Sigmoid colon (tissue), 4 donors: ENCODE results near the gene SPNS2.

ENCODE experiments used
- EP300 ChIP-seq, 4 donors: sonication (generic); formaldehyde crosslinking; IDR thresholded peaks; one replicate each; pipeline ENCODE4 v1.6.1; 2017; ENCODE audit warnings: antibody characterized with exemption in 4 of 4
- POLR2A ChIP-seq, 2 donors: fragments of 450-650 bp; IDR thresholded peaks; one replicate each; pipeline ENCODE4 v1.6.1; 2016; ENCODE audit warnings: antibody characterized with exemption in 2 of 2, mild to moderate bottlenecking in 2 of 2, moderate library complexity in 2 of 2
- POLR2AphosphoS5 ChIP-seq, 4 donors: sonication (generic); formaldehyde crosslinking; IDR thresholded peaks; one replicate each; pipeline ENCODE4 v1.6.1; 2017; ENCODE audit warnings: antibody characterized with exemption in 4 of 4
- TF ChIP-seq, protein P1 (sequence below), 4 experiments: fragments of 450-650 bp in 3 of 4; fragments of 200-600 bp in 1 of 4; IDR thresholded peaks; one replicate each; pipeline ENCODE4 v1.5.1; 2016 to 2019; ENCODE audit warnings: antibody characterized with exemption in 4 of 4, mild to moderate bottlenecking in 3 of 4, moderate library complexity in 2 of 4

DNA sequence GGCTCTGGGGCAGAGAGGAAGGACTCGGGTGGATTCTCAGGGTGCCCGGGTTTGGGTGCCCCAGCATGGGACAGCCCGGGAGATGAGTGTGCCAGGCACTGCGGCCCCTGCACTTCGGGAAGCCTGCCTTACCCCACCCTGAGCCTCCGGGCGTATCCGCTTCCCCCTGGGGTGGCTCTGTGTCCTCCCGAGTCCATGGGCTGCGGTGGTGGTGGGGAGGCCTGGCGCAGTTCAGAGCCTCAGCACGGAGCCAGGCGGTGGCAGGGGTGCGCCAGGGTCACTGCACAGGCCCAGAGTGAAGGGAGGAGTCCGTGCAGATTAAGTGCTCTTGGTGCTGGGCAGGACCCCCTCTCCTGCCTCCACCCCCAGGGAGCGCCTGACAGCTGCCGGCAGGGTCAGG is 35.8 kb downstream of the SPNS2 start:
- TF ChIP-seq, protein P1, sequence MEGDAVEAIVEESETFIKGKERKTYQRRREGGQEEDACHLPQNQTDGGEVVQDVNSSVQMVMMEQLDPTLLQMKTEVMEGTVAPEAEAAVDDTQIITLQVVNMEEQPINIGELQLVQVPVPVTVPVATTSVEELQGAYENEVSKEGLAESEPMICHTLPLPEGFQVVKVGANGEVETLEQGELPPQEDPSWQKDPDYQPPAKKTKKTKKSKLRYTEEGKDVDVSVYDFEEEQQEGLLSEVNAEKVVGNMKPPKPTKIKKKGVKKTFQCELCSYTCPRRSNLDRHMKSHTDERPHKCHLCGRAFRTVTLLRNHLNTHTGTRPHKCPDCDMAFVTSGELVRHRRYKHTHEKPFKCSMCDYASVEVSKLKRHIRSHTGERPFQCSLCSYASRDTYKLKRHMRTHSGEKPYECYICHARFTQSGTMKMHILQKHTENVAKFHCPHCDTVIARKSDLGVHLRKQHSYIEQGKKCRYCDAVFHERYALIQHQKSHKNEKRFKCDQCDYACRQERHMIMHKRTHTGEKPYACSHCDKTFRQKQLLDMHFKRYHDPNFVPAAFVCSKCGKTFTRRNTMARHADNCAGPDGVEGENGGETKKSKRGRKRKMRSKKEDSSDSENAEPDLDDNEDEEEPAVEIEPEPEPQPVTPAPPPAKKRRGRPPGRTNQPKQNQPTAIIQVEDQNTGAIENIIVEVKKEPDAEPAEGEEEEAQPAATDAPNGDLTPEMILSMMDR (IDR thresholded peaks at IDR 0.05), result no peak
- no peak for TF ChIP-seq POLR2AphosphoS5 (IDR thresholded peaks at IDR 0.05)
- no peak for TF ChIP-seq POLR2A (IDR thresholded peaks at IDR 0.05)
- no peak for TF ChIP-seq EP300 (IDR thresholded peaks at IDR 0.05)
